HG03575 (cell line): ENCODE data around the gene PPIL3.
"Not testable (repeated sequence)": the region's sequence is repeated elsewhere in the genome, so short reads cannot be mapped to it uniquely, and the experiment has no call there.

Experiments used
- ATAC-seq: cut with Tn5 transposase; IDR thresholded peaks from one replicate; pipeline ENCODE4 v1.9.1; 2021; ENCODE audit not compliant: unreplicated experiment, insufficient number of reproducible peaks, low FRiP score; ENCODE audit errors: extremely low read depth

PPIL3 gene

GRCh38 chr2:200888704-200889625 lies at the start of gene PPIL3, which contains the start of gene NIF3L1:
PPIL3 (minus strand) TSS chr2:200889077; CDS start chr2:200887615, 1,462 bp downstream.
NIF3L1 (plus strand) TSS chr2:200889371; CDS start chr2:200891944, 2,573 bp downstream.
- peak; percentile 54 for ATAC-seq

- ATAC-seq = no peak
Observed at GRCh38 chr2:200930947-200931626, 42.2 kb upstream of the PPIL3 start.

GRCh38 chr2:200929334-200930249 lies 40.7 kb upstream of the PPIL3 start:
- no peak for ATAC-seq

- no peak for ATAC-seq
Observed at GRCh38 chr2:200922439-200922838, 33.6 kb upstream of the PPIL3 start.

- no peak for ATAC-seq
Observed at GRCh38 chr2:200913654-200914053, 24.8 kb upstream of the PPIL3 start.

GRCh38 chr2:200909958-200910357 lies 21.1 kb upstream of the PPIL3 start:
- ATAC-seq = no peak

GRCh38 chr2:200905618-200906296 lies 16.9 kb upstream of the PPIL3 start:
- ATAC-seq = no peak

GRCh38 chr2:200901459-200902072 lies 12.7 kb upstream of the PPIL3 start:
- ATAC-seq = peak; percentile 90

- ATAC-seq = no peak
Observed at GRCh38 chr2:200899482-200899881, 10.6 kb upstream of the PPIL3 start.

- not testable (repeated sequence) for ATAC-seq
Observed at GRCh38 chr2:200881715-200882249, 7.1 kb downstream of the PPIL3 start.

- no peak for ATAC-seq
Observed at GRCh38 chr2:200878289-200878880, 10.5 kb downstream of the PPIL3 start.

GRCh38 chr2:200877443-200877842 lies 11.4 kb downstream of the PPIL3 start:
- no peak for ATAC-seq

- ATAC-seq = no peak
Observed at GRCh38 chr2:200873560-200873959, 15.3 kb downstream of the PPIL3 start.

- ATAC-seq = no peak
Observed at GRCh38 chr2:200871151-200871550, 17.7 kb downstream of the PPIL3 start.

GRCh38 chr2:200869014-200869413 lies 19.9 kb downstream of the PPIL3 start:
- ATAC-seq = no peak

- ATAC-seq = peak; percentile 48
Observed at GRCh38 chr2:200864176-200865034, 24.5 kb downstream of the PPIL3 start, which contains the start of gene CLK1. CLK1 (minus strand) TSS chr2:200864658; CDS start chr2:200861862, 2,796 bp downstream.
